Measurements from ENCODE around the gene CDH23.

- TF ChIP-seq FOXP2 (optimal IDR thresholded peaks at IDR 0.05; ENCODE audit: borderline replicate concordance, extremely low read depth, extremely low read length, insufficient read depth) (no peak), TAF1 (IDR thresholded peaks at IDR 0.05; ENCODE audit: borderline replicate concordance, insufficient read depth, low read length) (no peak), POLR2AphosphoS5 (IDR thresholded peaks at IDR 0.05; ENCODE audit: low read depth, low read length) (no peak), SIN3A (IDR thresholded peaks at IDR 0.05; ENCODE audit: borderline replicate concordance, insufficient read depth, low read length) (no peak)
These were observed 410.2 kb downstream of the CDH23 start for GRCh38 chr10:71806704-71807556.
